Activated CD4-positive, alpha-beta T cell treated with anti-CD3 and anti-CD28 coated beads for 4 hours (primary cell): ENCODE data around the gene PRRT1.
"Not testable (repeated sequence)": the region's sequence is repeated elsewhere in the genome, so short reads cannot be mapped to it uniquely, and the experiment has no call there.

ENCODE experiments used
- DNase-seq, 2 donors: peaks; one replicate each; pipeline ENCODE4 v3.0.0-alpha.2; 2020

The PRRT1 gene

DNA sequence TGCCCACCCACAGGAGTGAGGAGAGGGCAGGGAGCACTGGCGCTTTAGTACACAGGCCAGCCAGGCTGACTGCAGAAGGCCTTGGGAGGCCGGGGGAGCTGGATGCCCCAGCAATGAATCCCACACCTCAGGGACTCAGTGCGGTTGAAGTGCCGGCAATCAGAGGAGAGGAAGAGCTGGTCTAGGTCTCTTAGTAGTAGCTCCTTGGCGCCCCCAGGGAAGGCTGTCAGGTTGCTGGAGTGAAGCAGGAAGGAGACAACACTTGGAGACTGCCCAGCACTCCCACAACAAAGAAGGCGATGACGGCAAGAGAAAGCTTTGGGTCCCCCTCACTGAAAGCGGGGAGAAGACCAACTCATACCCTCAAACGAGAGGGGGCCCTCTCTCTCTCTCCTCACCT is 34.3 kb downstream of the PRRT1 start:
- no peak for DNase-seq

DNA sequence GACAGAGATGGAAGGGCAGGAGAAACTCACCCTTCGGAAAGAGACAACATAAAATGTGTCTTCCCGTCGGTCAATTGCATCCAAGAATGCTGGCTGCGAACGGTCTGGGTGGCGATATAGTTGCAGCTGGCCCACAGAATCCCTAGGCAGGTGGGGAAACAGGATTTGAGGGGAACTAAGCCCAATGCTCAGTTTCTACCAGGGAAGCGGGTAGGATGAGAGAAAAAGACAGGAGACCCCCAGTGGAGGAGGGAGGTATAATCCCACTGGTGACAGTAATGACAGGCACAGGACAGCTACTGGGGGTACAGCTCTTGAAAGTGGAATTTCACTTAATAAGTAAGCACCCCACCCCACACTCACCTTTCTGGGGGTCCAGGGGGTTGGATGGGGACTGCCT is 35.1 kb downstream of the PRRT1 start:
- no peak for DNase-seq

DNA sequence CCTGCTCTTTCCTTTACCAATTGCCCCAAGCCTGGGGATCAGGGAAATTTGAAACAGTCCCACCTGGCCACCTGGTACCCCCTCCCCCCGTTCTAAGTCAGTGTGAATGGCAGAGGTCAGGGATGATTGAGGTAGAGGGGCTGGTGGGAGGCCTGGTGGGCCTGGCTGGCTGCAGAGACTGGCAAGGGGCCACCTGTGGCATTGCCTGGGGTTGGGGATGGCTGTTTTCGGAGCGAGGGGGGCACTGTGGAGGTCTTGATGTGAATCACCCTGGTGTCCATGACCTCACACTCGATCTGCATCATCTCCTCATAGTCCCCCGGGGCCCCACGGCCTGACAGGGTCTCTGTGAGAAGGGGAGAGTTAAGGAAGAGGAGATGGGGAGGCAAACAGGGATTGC is 36.1 kb downstream of the PRRT1 start:
- DNase-seq: no peak

DNA sequence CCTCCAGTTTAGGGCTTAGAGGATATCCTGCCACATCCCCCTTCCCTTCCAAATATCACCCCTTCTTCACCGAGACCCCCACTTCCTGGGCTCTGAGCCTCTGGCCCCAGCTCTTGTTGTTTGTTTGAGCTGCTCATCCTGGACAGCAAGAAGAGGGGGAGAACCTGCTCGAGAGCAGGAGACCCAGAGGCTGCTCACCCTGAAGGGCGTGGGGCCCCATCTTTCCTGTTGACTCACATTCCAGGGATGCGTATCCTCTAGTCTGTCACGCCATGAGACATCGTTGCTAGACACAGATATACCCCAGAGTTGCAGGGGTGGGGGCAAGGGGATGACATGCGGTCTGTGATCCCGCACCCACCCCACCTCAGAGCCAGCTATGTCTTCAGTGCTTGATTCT is 36.9 kb downstream of the PRRT1 start:
- DNase-seq: no peak

DNA sequence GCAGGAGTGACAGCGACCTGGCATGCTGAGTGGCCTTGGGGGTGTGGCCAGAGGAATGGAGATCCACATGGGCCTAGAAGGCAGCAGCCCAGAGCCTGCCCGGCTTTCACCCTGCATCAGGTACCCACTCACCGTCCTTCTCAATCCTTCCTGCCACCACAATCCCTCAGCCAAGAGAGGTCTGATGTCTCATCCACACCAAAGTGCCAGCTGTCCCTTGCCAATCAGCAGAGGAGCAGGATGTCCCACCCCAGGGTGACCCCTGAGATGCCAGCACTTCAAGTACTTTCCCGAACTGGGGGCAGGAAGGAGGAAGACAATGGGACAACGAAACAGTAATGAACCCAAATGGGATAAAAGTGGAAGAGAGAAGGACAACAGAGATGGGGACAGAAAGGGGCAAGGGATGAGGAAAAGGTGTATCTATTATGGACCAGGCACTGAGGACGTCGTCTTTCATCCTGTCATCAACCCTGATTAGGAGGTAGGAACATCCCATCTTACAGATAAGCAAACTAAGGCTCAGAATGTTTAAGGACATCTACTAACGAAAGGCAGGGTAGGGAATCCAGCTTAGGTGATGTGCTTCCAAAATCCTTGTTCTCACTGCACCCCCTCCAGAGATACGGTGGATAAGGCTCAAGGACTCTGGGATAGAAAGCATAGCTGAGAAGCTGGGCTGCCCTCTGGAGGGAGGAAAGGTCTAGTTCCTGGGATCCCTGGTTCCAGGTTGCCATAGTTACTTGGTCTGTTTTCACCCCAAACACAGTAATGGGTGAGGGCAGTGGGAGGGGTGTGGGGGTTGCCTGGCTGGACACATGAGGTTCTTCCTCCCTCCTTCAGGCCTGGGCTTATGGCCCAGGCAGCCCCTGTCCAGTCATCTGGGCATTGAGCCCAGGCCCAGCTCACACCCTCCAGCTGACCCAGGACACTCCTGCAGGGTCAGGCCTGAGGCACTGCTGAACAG is 38.1 kb downstream of the PRRT1 start:
- no peak for DNase-seq

DNA sequence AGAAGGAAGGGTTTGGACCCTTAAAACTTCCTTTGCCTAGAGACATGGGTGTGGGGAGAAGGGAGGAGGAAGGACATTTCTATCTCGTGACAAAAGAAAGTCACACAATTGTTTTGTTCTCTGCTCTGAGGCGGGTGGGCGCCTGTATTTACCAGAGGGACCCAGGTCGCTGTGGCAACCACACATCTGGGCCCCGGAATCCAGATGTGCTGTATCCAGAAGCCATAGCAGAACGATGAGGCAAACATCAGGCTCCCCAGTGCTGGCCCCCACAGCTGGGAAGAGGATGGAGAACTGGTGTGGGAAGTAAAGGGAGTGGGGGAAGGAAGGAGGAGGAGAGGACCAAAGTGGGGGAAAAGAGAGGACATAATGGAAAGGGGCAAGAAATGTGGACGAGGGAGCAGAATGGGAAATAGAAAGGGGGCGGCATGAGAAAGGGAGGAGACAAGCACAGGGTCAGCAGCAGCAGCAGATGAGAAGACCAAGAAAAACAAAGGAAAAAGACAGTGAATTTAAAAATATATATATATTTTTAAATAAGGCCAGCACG is 39.2 kb downstream of the PRRT1 start:
- no peak for DNase-seq

DNA sequence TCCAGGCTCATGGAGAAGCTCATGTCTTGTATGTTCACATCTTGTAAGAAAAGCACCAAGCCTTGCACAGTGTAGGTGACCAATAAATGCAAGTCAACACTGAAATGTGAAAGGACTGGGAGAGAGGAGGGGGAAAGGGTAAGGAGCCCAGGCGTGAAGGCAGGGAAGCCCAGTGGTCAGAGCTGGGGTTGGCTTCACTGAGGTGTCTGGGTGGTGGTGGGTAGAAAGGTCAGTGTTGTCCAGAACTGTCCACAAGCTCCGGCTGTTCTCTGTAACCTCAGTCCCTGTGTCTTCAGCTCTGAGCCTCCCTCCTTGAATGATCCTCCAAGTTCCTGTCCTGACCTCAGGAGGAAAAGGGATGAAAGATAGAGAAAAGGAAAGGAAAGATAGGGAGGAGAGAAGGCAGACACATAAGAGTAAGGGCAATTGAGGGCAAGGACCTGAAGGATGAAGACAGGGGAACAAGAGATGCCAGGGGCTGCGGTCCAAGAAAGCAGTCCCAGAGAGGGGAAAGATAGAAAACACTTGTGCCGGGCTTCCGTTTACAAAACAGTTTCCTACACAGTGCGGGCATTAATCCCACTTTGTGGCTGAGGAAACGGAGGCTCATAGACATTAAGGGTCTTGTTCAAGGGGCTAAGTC is 40.2 kb downstream of the PRRT1 start:
- no peak for DNase-seq

DNA sequence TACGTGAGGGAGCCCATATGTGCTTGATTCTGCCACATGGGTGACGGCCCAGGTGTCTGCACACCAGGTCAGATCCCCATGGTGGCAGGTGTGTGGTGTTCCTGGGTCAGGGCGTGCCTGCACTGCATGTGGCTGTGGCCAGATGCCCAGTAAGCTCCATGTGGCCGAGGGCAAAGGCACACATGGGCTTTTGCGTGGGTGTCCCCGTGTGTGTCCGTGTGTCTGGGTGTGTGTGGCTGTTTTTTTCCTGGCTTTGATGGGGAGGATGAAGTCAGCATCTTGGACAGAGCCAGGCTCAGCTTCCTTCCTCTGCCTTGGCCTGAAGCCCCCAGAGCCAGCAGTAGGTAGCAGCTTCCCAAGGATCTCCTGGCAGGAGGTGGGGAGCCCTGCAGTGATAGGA is 41.1 kb downstream of the PRRT1 start:
- no peak for DNase-seq

DNA sequence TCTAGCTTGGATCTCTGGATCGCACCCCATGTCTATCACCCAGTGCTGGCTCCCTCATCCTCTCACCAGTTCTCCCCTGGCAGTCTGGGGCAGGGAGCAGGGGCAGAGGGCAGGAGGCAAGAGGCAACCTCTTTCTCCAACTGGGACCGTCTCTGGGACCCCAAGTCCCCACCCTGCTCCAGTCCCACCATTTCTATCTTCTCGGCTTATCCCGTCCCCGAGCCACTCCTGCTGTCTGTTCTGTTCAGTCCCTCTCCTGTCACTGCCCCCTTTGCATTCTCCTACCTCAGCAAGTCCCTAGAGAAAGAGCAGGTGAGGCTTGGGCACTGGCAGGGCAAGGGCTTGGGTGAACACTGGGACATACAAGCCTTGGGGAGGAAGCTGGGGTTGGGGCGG is 42.0 kb downstream of the PRRT1 start:
- no peak for DNase-seq

DNA sequence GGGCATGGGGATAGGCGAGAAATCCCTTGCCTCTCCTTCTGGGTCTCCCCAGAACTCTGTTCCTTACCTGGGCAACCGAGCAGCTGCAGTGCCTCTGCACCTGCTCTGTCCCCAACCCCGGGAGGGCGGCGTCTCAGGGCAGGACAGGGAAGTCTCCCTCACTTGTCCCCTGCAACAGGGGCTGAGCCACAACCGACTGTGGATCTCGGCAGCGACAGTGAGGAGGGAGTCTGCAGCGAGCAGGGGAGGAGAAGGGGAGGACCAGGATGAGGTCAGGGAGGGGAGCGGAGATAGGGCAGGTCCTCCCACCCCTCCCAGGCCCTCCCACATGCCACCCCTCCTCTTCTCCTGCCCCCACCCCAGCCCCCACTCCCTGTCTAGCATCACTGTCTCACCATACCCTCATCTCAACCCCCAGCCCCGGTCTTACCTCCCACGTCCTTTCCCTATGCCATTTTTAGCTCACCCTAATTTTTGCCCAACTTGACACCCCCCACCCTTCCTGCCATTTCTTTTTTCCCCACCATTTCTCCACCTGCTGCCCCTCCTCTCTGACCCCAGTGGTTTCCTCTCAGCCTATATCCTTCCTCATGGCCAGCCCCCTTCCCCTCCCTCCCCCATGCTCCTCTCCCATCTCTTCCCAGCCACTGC is 42.5 kb downstream of the PRRT1 start, which contains the start of gene TNXB:
Gene TNXB, minus strand, starts transcription at position 225 of the 651 bp plus-strand sequence. CDS start 11,140 bp downstream, outside the sequence.
- no peak for DNase-seq

DNA sequence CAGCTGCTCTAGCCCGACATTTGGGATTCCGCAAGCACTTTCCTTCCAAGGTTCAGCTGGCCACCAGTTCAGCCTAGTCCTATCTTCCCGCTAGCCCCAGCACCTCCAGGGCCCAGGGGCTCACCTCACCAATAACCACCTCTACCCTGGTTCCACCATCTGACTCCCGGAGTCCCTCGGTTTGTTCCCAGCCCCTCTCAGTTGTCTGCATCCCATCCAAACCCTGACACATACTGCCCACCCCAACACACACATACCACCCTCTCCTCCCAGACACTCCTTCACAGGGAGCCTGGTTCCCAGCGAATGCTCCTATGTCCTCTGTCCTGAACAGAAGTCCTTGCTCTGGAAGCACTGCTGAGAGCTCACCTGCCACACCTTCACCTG is 43.0 kb downstream of the PRRT1 start:
- DNase-seq: no peak

DNA sequence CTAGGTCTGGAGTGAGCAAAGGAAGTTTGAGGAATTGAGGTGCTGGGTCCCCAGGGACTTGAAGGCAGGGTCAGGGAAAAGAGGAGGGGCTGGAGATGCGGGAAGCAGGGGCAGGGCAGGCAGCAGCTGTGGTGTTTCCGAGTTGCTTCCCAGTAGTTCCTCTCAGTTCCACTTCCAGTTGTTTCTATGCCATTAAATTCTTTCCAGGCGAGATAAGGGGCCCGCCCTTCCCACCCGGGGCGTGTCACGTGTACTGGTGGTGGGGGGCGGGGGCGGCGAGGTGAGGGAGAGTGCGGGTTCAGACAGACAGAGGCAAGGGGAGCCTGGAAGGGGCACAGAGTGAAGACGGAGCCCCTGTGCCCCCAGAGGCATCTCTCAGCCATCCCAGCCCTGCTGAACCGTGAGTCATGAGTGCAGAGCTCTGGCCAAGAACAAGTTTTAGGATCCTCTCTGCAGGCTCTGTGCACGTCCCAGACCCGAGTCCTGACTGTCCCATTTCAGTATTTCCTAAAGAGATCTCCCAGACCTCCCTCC is 43.6 kb downstream of the PRRT1 start:
- no peak for DNase-seq

DNA sequence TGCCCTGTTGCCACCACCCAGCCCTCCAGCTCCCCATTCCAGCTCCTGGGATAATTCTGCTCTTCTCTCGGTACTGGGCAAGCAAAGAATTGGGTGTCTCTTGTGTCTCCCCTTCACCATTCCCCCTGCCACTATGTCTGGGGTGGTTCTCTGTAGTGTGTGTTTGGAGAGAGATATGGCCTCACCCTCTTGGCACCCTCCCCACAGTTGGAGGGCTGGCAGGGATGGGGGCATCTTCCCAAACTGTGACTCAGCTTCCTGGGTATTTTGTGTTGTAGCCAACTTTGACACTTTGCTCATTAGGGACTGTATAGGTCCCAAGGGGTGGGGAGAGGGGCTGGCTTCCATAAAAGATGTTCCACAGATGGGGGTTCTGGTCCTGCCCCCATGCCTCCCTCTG is 44.3 kb downstream of the PRRT1 start:
- no peak for DNase-seq

DNA sequence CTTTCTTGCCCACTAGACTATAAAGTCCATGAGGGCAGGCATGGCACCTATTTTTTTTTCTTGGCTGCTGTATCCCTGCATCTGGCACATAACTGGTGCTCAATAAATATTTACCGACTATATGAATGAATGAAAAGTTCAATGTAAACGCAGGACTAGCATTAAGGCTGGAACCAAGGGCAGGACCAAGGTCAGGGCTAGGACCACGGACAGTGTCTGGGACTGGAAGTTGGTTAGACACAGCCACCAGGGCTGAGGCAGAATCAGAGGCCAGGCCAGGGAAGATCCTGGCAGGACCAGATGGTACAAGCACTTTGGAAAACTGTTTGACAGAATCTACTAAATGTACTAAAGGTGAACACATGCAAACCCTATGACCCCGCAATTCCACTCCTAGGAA is 46.3 kb downstream of the PRRT1 start:
- no peak for DNase-seq

DNA sequence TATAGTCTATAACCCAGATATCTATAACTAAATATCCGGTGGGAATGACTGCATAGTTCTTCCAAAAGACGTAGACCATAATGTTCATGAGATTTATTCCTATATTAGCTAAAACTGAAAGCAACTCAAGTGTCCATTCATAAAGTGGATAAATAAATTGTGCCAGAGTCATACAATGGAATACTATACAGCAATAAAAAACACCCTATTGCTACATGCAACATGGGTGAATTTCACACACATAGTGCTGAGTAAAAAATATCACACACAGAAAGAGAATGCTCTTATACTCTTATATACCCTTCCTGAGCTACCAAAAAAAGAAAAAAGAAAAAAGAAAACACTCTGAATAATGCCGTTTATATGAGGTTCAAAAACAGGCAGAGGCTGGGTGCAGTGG is 49.5 kb downstream of the PRRT1 start:
- DNase-seq: no peak

DNA sequence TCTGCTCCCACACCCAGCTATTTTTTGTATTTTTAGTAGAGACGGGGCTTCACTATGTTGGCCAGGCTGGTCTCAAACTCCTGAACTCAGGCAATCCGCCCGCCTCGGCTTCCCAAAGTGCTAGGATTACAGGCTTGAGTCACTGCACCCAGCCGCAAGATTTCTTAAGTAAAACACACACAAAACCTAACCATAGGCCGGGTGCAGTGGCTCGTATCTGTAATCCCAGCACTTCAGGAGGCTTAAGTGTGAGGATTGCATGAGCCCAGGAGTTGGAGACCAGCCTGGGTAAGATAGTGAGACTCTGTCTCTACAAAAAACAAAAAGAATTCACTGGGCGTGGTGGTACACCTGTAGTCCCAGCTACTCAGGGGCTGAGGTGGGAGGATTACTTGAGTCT is 51.5 kb downstream of the PRRT1 start:
- DNase-seq: not testable (repeated sequence)
